Measurements from ENCODE around the gene ITGAL.
A peak's percentile ranks its signal among the peaks of the same experiment; 100 is the strongest.
"Not testable (repeated sequence)": the region's sequence is repeated elsewhere in the genome, so short reads cannot be mapped to it uniquely, and the experiment has no call there.

The ITGAL gene

GRCh38 chr16:30472328-30472942 lies at the start of gene ITGAL:
ITGAL (plus strand) TSS chr16:30472742; CDS start chr16:30472838, 96 bp downstream.
- DNase-seq: peak; percentile 58 to 68

GRCh38 chr16:30428055-30428454 lies 44.5 kb upstream of the ITGAL start:
- no peak for DNase-seq

- DNase-seq: no peak
Observed at GRCh38 chr16:30429418-30429677, 43.2 kb upstream of the ITGAL start.

GRCh38 chr16:30429678-30430427 lies 42.7 kb upstream of the ITGAL start, which contains the start of gene DCTPP1:
DCTPP1 (minus strand) TSS chr16:30430030; CDS start chr16:30429980, 50 bp downstream.
- DNase-seq: peak; percentile 96 to 97

GRCh38 chr16:30430428-30430970 lies 42.0 kb upstream of the ITGAL start:
- DNase-seq: no peak

- DNase-seq: no peak
Observed at GRCh38 chr16:30434852-30435251, 37.7 kb upstream of the ITGAL start.

GRCh38 chr16:30437511-30438046 lies 35.0 kb upstream of the ITGAL start:
- DNase-seq: no peak

GRCh38 chr16:30438835-30439234 lies 33.7 kb upstream of the ITGAL start:
- DNase-seq: no peak

- no peak for DNase-seq
Observed at GRCh38 chr16:30439720-30440348, 32.7 kb upstream of the ITGAL start.

GRCh38 chr16:30443631-30444030 lies 28.9 kb upstream of the ITGAL start:
- DNase-seq: no peak

GRCh38 chr16:30444231-30445148 lies 28.1 kb upstream of the ITGAL start:
- no peak for DNase-seq

- DNase-seq: no peak
Observed at GRCh38 chr16:30445149-30445407, 27.5 kb upstream of the ITGAL start.

- peak; percentile 87 for DNase-seq
Observed at GRCh38 chr16:30445408-30446202, 26.9 kb upstream of the ITGAL start, which contains the start of gene SEPHS2. SEPHS2 (minus strand) TSS chr16:30445874; CDS start chr16:30445727, 147 bp downstream.

- DNase-seq: no peak
Observed at GRCh38 chr16:30446203-30446595, 26.3 kb upstream of the ITGAL start.

GRCh38 chr16:30447512-30448226 lies 24.9 kb upstream of the ITGAL start:
- DNase-seq: no peak

GRCh38 chr16:30449116-30449435 lies 23.5 kb upstream of the ITGAL start:
- DNase-seq: no peak

- DNase-seq: not testable (repeated sequence)
Observed at GRCh38 chr16:30452709-30453580, 19.6 kb upstream of the ITGAL start.

GRCh38 chr16:30456302-30456701 lies 16.2 kb upstream of the ITGAL start:
- DNase-seq: no peak

- no peak for DNase-seq
Observed at GRCh38 chr16:30457256-30457655, 15.3 kb upstream of the ITGAL start.

Data from Kasumi-1 (cell line).